ENCODE data around the gene GPSM1. TPM values are rescaled to one million over a fixed set of nuclear protein-coding genes. Genes with fewer than 3 reads are reported as not detected.

GPSM1 gene
- total and polyA plus RNA-seq, 2 experiments from 2014 or later = 58.5 to 116 TPM

- Histone ChIP-seq H3K36me3 (no peaks in the 10 kb centered on the region), H3K4me1 (ENCODE audit: low read depth) (peaks cover 36% of the 10 kb centered on the region), H3K27me3 (no peaks in the 10 kb centered on the region), H3K27ac (peak overlapping the region; percentile 78), H3K4me3 (no peak overlapping the region), H3K9me3 (ENCODE audit: low read depth) (no peaks in the 10 kb centered on the region)
- TF ChIP-seq CTCF (IDR thresholded peaks at IDR 0.05; ENCODE audit: low read depth, low read length) = no peak
- DNase-seq (ENCODE audit: low read depth in 1 of 2, low spot score in 1 of 2) = no peak
Measured at GRCh38 chr9:136329636-136330405, 2.5 kb downstream of the GPSM1 start.

DNA sequence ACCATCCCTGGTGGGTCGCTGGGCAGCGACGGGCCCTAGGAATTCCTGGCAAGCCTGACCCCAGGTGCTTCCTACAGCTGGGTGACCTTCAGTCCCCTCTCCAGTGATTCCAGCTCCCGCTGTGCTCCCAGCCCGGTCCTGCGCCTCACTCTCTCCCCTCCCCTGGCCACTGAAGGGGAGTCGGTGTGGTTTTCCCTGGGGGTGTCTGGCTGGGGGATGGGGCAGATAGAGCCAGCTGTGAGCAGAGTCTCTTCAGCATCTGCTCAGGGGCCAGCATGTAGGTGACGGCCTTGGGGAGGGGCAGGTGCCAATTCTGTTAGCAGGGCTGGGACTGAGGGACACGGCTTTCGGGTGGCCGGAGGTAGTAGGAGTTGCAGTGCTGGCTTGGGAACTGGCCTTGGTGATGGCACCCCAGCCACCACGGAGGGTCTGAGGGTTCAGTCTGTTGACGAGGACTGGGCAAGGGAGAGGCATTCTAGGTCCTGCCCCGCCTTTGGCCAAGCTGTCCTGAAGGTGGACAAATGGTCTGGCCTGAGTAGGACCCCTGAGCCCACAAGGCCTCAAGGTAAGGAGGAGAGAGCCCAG lies 3.2 kb downstream of the GPSM1 start:
- H3K4me1 ChIP-seq (ENCODE audit: low read depth) = peaks cover 32% of the 10 kb centered on the region
- no peak overlapping the region for H3K4me3 ChIP-seq
- TF ChIP-seq CTCF (IDR thresholded peaks at IDR 0.05; ENCODE audit: low read depth, low read length) = no peak
- H3K27ac ChIP-seq = no peak overlapping the region
- DNase-seq (ENCODE audit: low read depth in 1 of 2, low spot score in 1 of 2) = no peak
- H3K27me3 ChIP-seq = no peaks in the 10 kb centered on the region
- no peaks in the 10 kb centered on the region for H3K9me3 ChIP-seq (ENCODE audit: low read depth)
- no peaks in the 10 kb centered on the region for H3K36me3 ChIP-seq

DNA sequence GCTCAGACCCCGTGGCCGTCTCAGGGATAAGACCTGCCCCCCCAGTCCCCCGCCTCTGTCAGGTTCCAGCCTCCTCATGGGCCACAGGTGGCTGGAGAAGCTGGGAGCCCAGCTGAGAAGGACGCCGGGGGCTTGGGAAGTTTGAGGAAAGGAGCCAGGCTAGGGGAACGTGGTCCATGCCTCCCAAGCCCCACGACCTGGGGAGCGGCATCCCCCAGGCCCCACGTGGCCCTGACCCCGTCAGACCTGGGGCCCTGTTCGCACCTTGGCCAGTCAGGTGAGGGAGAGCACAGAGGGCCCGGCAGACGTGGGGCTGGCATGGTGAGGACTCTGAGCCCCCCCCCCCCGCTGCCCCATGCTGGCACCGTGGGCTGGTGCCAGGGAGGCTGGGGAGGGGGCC lies 3.7 kb downstream of the GPSM1 start:
- Histone ChIP-seq H3K4me1 (ENCODE audit: low read depth) (peaks cover 30% of the 10 kb centered on the region), H3K9me3 (ENCODE audit: low read depth) (no peaks in the 10 kb centered on the region), H3K36me3 (no peaks in the 10 kb centered on the region), H3K27ac (no peak overlapping the region), H3K4me3 (no peak overlapping the region), H3K27me3 (no peaks in the 10 kb centered on the region)
- TF ChIP-seq CTCF (IDR thresholded peaks at IDR 0.05; ENCODE audit: low read depth, low read length) = no peak
- DNase-seq (ENCODE audit: low read depth in 1 of 2, low spot score in 1 of 2) = no peak

GRCh38 chr9:136331556-136332481 lies 4.5 kb downstream of the GPSM1 start:
- Histone ChIP-seq H3K9me3 (ENCODE audit: low read depth) (no peaks in the 10 kb centered on the region), H3K27me3 (no peaks in the 10 kb centered on the region), H3K27ac (no peak overlapping the region), H3K4me3 (no peak overlapping the region), H3K36me3 (no peaks in the 10 kb centered on the region), H3K4me1 (ENCODE audit: low read depth) (peaks cover 22% of the 10 kb centered on the region)
- no peak for DNase-seq (ENCODE audit: low read depth in 1 of 2, low spot score in 1 of 2)
- TF ChIP-seq CTCF (IDR thresholded peaks at IDR 0.05; ENCODE audit: low read depth, low read length) = no peak

DNA sequence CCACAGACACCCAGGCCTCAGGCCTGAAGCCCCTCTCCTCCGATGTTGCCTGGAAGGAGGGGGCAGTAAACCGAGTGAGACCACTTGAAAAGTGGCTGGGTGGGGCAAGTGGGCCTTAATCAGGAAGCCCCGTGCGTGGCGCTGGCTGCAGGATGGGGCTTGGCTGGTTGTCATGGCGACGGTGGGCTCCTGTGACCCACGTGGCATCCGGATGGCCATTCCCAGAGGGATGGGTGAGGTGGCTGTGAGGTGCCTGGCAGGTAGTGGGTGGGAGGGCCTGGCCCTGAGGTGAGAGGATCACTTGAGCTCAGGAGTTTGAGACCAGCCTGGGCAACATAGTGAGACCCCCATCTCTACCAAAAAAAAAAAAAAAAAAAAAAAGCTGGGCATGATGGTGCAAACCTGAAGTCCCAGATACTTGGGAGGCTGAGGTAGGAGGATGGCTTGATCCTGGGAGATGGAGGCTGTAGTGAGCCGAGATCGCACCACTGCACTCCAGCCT lies 5.2 kb downstream of the GPSM1 start:
- Histone ChIP-seq H3K27me3 (no peaks in the 10 kb centered on the region), H3K4me3 (no peak overlapping the region), H3K9me3 (ENCODE audit: low read depth) (no peaks in the 10 kb centered on the region), H3K4me1 (ENCODE audit: low read depth) (peaks cover 19% of the 10 kb centered on the region), H3K27ac (no peak overlapping the region), H3K36me3 (no peaks in the 10 kb centered on the region)
- TF ChIP-seq CTCF (IDR thresholded peaks at IDR 0.05; ENCODE audit: low read depth, low read length) = no peak
- no peak for DNase-seq (ENCODE audit: low read depth in 1 of 2, low spot score in 1 of 2)
